Testis (tissue), 2 donors: Measurements from ENCODE around the gene SLC7A5.

Experiments used
- POLR2A ChIP-seq: fragments of 450-650 bp; IDR thresholded peaks from one replicate; pipeline ENCODE4 v1.6.1; 2017; ENCODE audit warnings: antibody characterized with exemption, mild to moderate bottlenecking, moderate library complexity
- TF ChIP-seq, protein P1 (sequence below), 3 experiments: fragments of 450-650 bp in 2 of 3; fragments of 200-600 bp in 1 of 3; sonication (generic) in 1 of 3; IDR thresholded peaks; one replicate each; pipeline ENCODE4 v1.5.1; 2016 to 2019; ENCODE audit warnings: antibody characterized with exemption in 3 of 3, mild to moderate bottlenecking in 2 of 3, moderate library complexity in 1 of 3

DNA sequence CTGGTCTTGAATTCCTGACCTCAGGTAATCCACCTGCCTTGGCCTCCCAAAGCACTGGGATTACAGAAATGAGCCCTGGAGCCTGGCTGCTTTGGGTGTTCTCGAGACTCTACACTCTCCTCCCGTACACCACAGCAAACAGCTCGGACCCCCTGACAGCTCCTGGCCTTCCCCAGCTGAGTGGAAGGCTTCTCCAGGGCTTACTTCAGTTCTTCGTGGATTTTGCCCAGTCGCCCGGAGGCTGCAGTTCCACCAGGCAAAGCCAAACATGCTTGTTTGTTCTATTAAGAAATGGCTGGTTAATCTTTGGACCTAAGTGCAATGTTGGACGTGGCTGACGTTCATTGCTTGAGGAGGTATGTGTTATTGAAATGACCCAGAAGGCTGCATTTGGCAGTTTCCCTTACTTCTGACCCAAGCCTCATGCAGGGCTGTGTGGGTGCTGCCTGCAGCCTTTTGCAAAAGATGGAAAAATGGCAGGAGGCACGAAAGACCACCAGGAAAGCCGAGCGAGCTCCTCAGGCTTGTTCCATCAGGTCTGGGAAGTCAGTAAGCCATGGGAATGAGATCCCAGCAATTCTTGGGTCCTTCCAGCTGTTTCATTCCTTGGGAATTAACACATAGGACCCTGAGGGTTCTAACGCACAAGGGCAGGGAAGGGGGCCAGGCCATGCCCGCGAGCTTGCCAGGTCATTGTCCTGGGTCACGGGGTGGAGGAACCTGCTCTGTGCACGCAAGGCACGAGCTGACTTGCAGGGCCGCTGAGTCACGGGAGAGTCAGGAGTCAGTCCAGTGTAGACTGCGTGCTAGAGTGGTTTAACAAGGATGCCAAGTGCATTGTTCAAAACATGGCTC lies 79.6 kb downstream of the SLC7A5 start:
- TF ChIP-seq POLR2A = no peak
- TF ChIP-seq, protein P1, sequence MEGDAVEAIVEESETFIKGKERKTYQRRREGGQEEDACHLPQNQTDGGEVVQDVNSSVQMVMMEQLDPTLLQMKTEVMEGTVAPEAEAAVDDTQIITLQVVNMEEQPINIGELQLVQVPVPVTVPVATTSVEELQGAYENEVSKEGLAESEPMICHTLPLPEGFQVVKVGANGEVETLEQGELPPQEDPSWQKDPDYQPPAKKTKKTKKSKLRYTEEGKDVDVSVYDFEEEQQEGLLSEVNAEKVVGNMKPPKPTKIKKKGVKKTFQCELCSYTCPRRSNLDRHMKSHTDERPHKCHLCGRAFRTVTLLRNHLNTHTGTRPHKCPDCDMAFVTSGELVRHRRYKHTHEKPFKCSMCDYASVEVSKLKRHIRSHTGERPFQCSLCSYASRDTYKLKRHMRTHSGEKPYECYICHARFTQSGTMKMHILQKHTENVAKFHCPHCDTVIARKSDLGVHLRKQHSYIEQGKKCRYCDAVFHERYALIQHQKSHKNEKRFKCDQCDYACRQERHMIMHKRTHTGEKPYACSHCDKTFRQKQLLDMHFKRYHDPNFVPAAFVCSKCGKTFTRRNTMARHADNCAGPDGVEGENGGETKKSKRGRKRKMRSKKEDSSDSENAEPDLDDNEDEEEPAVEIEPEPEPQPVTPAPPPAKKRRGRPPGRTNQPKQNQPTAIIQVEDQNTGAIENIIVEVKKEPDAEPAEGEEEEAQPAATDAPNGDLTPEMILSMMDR (IDR thresholded peaks at IDR 0.05) = no peak
